ENCODE measurements around the gene KRAS. TPM values are rescaled to one million over a fixed set of nuclear protein-coding genes. Genes with fewer than 3 reads are reported as not detected.

Gene KRAS
- total RNA-seq, 6 experiments from 2014 or later: 10.1 to 28.8 (median 10.9) TPM

DNA sequence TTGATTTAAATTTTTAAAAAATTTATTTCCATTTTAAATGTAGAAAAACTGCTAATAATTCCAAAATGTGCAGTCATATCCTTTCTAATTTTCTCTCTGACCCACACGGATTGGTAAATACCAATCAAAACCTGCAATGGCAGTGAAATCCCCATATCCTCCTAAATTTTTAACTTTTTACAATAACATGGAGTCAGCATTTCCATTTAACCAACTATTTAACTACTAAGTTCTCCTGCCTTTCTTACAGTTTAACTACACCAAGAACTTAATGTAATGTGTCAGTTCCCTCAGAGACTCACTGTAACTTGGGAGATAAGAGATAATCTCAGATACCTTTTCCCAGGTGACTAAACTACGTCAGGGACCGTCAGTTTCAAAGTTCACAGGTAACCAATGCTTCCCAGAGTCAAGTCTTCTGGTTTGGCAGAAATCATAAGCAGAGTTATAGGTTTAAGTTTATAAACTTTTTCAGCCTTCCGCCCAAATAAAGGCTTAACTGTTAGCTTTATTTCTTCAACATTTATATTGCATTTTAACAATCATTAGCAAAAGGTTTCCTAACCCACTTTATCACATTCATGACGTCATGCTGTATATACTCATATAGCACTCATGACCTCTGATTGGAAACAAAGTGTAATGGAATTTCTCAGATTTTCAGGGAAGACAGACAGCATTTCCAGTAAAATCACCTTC lies 7.6 kb downstream of the KRAS start:
- WGBS (ENCODE audit: insufficient coverage, low coverage, low lambda C conversion rate, missing lambda C conversion rate): 57% methylated on average over 5 of the region's 5 CpGs
- peaks cover 0 to 8% (median 0%) of the 10 kb centered on the region in 4 donors for H3K4me1 ChIP-seq
- no peak for TF ChIP-seq POLR2A (IDR thresholded peaks at IDR 0.05)
- TF ChIP-seq, protein P1, sequence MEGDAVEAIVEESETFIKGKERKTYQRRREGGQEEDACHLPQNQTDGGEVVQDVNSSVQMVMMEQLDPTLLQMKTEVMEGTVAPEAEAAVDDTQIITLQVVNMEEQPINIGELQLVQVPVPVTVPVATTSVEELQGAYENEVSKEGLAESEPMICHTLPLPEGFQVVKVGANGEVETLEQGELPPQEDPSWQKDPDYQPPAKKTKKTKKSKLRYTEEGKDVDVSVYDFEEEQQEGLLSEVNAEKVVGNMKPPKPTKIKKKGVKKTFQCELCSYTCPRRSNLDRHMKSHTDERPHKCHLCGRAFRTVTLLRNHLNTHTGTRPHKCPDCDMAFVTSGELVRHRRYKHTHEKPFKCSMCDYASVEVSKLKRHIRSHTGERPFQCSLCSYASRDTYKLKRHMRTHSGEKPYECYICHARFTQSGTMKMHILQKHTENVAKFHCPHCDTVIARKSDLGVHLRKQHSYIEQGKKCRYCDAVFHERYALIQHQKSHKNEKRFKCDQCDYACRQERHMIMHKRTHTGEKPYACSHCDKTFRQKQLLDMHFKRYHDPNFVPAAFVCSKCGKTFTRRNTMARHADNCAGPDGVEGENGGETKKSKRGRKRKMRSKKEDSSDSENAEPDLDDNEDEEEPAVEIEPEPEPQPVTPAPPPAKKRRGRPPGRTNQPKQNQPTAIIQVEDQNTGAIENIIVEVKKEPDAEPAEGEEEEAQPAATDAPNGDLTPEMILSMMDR (IDR thresholded peaks at IDR 0.05): no peak
- peak in 2 of 4 donors; percentile 43 to 69 for ATAC-seq
- H3K36me3 ChIP-seq: peaks cover 0 to 4% (median 0%) of the 10 kb centered on the region in 4 donors
- H3K27ac ChIP-seq: peak overlapping the region in 1 of 3 donors; percentile 0
- H3K9me3 ChIP-seq: no peaks in the 10 kb centered on the region
- intact Hi-C loops (cut with DNase I): no loop called here
- no peak overlapping the region for H3K4me3 ChIP-seq
- no peaks in the 10 kb centered on the region for H3K27me3 ChIP-seq
- no peak for DNase-seq

DNA sequence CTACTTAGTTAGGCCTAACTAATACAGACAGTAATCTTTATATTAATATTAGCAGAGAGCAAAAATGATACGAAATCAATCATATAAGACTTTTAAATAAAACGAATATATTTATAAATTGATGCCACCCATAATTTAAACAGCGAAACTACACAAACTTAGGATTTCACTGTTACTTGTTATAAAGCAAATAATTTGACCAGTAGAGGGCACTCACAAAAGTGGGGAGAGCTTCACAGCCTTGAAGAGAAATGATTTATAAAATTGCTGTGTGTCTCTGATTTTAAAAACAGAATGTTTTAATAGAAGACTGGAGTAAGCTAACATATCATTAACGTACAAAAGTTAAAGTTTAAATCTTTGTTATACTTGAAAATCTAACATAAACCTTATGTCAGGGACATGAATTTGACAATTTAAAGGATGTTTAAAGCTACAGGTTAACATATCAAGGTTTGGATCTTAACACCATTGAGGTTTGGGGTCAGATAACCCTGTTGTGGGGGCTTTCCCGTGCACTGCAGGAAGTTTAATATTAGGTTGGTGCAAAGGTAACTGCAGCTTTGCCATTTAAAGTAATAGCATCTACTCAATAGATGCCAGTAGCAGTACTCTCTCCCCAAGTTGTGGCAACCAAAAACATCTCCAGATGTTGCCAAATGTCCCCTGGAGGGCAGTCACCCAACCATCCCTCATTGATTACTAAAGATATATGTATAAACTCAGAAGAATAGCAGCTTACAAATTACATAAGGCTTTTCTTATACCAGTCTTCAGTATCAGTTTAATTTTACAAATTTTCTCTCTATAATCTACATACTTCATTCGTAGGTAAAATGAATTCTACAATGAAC lies 9.3 kb downstream of the KRAS start:
- DNase-seq: no peak
- peaks cover 0 to 8% (median 0%) of the 10 kb centered on the region in 4 donors for H3K4me1 ChIP-seq
- peak; percentile 62 to 81 (median 73) for ATAC-seq

DNA sequence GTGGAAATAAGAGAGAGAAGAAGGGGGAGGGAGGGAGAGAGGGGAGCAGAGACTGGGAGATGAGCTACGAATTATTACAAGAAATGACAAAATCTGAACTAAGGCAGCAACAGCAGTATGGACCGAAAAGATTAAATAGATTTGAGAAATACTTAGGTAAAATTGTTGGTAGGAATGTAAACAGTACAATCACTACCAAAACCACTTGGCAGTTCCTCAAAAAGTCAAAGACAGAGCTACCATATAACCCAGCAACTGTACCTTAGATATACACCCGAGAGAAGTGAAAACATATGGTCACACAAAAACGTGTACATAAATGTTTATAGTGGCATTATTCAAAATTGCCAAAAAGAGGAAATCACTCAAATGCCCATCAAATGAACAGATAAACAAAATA lies 14.1 kb downstream of the KRAS start:
- Histone ChIP-seq H3K9me3 (no peaks in the 10 kb centered on the region), H3K27me3 (no peaks in the 10 kb centered on the region), H3K4me1 (peaks cover 0 to 4% (median 0%) of the 10 kb centered on the region in 4 donors), H3K27ac (no peak overlapping the region), H3K4me3 (no peak overlapping the region), H3K36me3 (peaks cover 0 to 4% (median 0%) of the 10 kb centered on the region in 4 donors)
- intact Hi-C loops (cut with DNase I): no loop called here
- ATAC-seq: no peak
- 78% methylated on average over 4 of the region's 4 CpGs for WGBS (ENCODE audit: insufficient coverage, low coverage, low lambda C conversion rate, missing lambda C conversion rate)
- no peak for DNase-seq
- TF ChIP-seq, protein P1 (IDR thresholded peaks at IDR 0.05): no peak
- no peak for TF ChIP-seq POLR2A (IDR thresholded peaks at IDR 0.05)

More for the DNA sequence above, 9.3 kb downstream of the KRAS start:
- WGBS (ENCODE audit: insufficient coverage, low coverage, low lambda C conversion rate, missing lambda C conversion rate): 26% methylated on average over 6 of the region's 6 CpGs
- no peak for TF ChIP-seq POLR2A (IDR thresholded peaks at IDR 0.05)
- TF ChIP-seq, protein P1 (IDR thresholded peaks at IDR 0.05): peak; percentile 61 to 73 (median 70)
- no peaks in the 10 kb centered on the region for H3K9me3 ChIP-seq
- peak overlapping the region in 1 of 3 donors; percentile 12 for H3K27ac ChIP-seq
- H3K36me3 ChIP-seq: peaks cover 0 to 8% (median 0%) of the 10 kb centered on the region in 4 donors
- intact Hi-C loops (cut with DNase I): no loop called here
- no peak overlapping the region for H3K4me3 ChIP-seq
- no peaks in the 10 kb centered on the region for H3K27me3 ChIP-seq

DNA sequence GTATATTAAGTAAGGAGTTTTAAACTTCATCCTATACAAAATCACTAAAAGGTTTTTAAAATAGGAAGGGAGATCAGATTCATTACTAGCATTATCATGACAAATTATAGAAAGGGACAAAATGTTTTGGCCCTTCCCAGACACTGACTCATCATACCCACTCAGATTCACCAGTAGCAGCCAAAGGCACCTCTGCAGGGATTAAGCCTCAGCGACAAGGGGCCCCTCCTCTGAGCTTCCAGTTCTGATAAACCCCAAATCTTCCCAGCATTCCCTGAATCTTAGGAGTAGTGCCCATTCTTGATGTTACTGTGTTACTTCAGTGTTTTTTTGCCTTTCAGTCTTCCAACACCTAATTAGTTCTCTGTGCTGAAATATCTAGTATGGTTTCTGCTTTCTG lies 14.5 kb downstream of the KRAS start:
- ATAC-seq (no peak), DNase-seq (no peak)
- TF ChIP-seq, protein P1 (IDR thresholded peaks at IDR 0.05): no peak
- no peak for TF ChIP-seq POLR2A (IDR thresholded peaks at IDR 0.05)
- Histone ChIP-seq H3K9me3 (no peaks in the 10 kb centered on the region), H3K4me3 (no peak overlapping the region), H3K27me3 (no peaks in the 10 kb centered on the region), H3K27ac (no peak overlapping the region), H3K36me3 (peaks cover 0 to 4% (median 0%) of the 10 kb centered on the region in 4 donors), H3K4me1 (no peaks in the 10 kb centered on the region)
- intact Hi-C loops (cut with DNase I): no loop called here
- WGBS (ENCODE audit: insufficient coverage, low coverage, low lambda C conversion rate, missing lambda C conversion rate): no CpG with 5 or more reads among the region's 1 CpG

Data from right lobe of liver (tissue), 6 donors.